K562 (cell line): ENCODE measurements around the gene GRB2. TPM values are rescaled to one million over a fixed set of nuclear protein-coding genes. Genes with fewer than 3 reads are reported as not detected.
A peak's percentile ranks its signal among the peaks of the same experiment; 100 is the strongest.

Source experiments
- CBX8 ChIP-seq: fragments of 200-600 bp; sonication (generic); IDR thresholded peaks from 2 replicates; pipeline ENCODE4 v1.6.1; 2012; ENCODE audit warnings: borderline replicate concordance, mixed run types, low read depth, mild to moderate bottlenecking, moderate library complexity, mixed read lengths, low read length, control low read depth, inconsistent platforms; ENCODE audit not compliant: poor library complexity, severe bottlenecking; ENCODE audit errors: extremely low read depth
- CCAR2 ChIP-seq: fragments of 200-400 bp; formaldehyde crosslinking; IDR thresholded peaks from 2 replicates; pipeline ENCODE4 v1.6.1; 2017; ENCODE audit warnings: mild to moderate bottlenecking, low read depth, low read length
- CEBPB ChIP-seq: fragments of 450-650 bp; IDR thresholded peaks from 2 replicates; pipeline ENCODE4 v1.6.1; 2016; ENCODE audit warnings: missing genetic modification characterization, missing compliant biosample characterization
- CHD1 ChIP-seq: fragments of 200-600 bp; sonication (generic); IDR thresholded peaks from one replicate; pipeline ENCODE4 v1.6.1; 2012; ENCODE audit warnings: mild to moderate bottlenecking, moderate library complexity, low read length, inconsistent platforms
- DIDO1 ChIP-seq: fragments of 450-650 bp; IDR thresholded peaks from 2 replicates; pipeline ENCODE4 v1.6.1; 2016; ENCODE audit warnings: low read depth, missing biosample characterization, missing genetic modification characterization
- ELF1 ChIP-seq: fragments of 200-800 bp; sonication (Bioruptor generic); IDR thresholded peaks from 2 replicates; pipeline ENCODE4 v1.6.1; 2016; ENCODE audit warnings: missing genetic modification characterization, missing compliant biosample characterization
- ETV6 ChIP-seq, 3 experiments: fragments of 150-350 bp in 1 of 3; sonication (generic) in 1 of 3; formaldehyde crosslinking in 1 of 3; IDR thresholded peaks; 2 replicates each; pipeline versions ENCODE4 v1.6.1 to v1.8.0; 2014 to 2022; ENCODE audit warnings: borderline replicate concordance in 2 of 3, low read depth in 2 of 3, antibody characterized with exemption in 1 of 3, low read length in 1 of 3, mild to moderate bottlenecking in 1 of 3, missing genetic modification reagents in 1 of 3
- GATAD2A ChIP-seq: fragments of 450-650 bp; IDR thresholded peaks from 2 replicates; pipeline ENCODE4 v1.6.1; 2017
- HCFC1 ChIP-seq: IDR thresholded peaks from 2 replicates; pipeline ENCODE4 v1.6.1; 2012; ENCODE audit warnings: low read depth, low read length, improper control_type of control experiment
- SMARCA5 ChIP-seq: fragments of 450-650 bp; IDR thresholded peaks from 2 replicates; pipeline ENCODE4 v1.6.1; 2016
- SREBF2 ChIP-seq: sonication (generic); formaldehyde crosslinking; IDR thresholded peaks from 2 replicates; pipeline ENCODE4 v1.4.0; 2020; ENCODE audit warnings: mild to moderate bottlenecking, missing genetic modification reagents
- TRIM28 ChIP-seq: fragments of 450-650 bp; IDR thresholded peaks from 2 replicates; pipeline ENCODE4 v1.6.1; 2017
- TSHZ1 ChIP-seq: fragments of 250-450 bp; sonication (Bioruptor Pico); IDR thresholded peaks from 2 replicates; pipeline ENCODE4 v1.4.0; 2020; ENCODE audit warnings: mild to moderate bottlenecking, moderate library complexity
- ZBTB7A ChIP-seq: IDR thresholded peaks from 2 replicates; pipeline ENCODE4 v1.6.1; 2011; ENCODE audit warnings: low read depth, mild to moderate bottlenecking, low read length, moderate library complexity, borderline replicate concordance; ENCODE audit not compliant: control insufficient read depth
- ZNF24 ChIP-seq: fragments of 450-650 bp; IDR thresholded peaks from 2 replicates; pipeline ENCODE4 v1.6.1; 2016
- ZNF347 ChIP-seq: fragments of 450-650 bp; formaldehyde crosslinking; IDR thresholded peaks from 2 replicates; pipeline ENCODE4 v1.4.0; 2020; ENCODE audit warnings: low read depth, mild to moderate bottlenecking, moderate library complexity
- ZNF57 ChIP-seq: fragments of 450-650 bp; formaldehyde crosslinking; IDR thresholded peaks from 2 replicates; pipeline ENCODE4 v1.4.0; 2020; ENCODE audit warnings: mild to moderate bottlenecking, moderate library complexity
- ZNF717 ChIP-seq: fragments of 250-450 bp; sonication (Bioruptor Pico); IDR thresholded peaks from 2 replicates; pipeline ENCODE4 v1.5.0; 2021
- ZNF780A ChIP-seq: fragments of 250-450 bp; sonication (Bioruptor Pico); IDR thresholded peaks from 2 replicates; pipeline ENCODE4 v1.5.0; 2021; ENCODE audit warnings: mild to moderate bottlenecking
- polyA plus RNA-seq, 8 experiments: library from polyadenylated mRNA; depleted of rRNA in 4 of 8; stranded (reverse) in 5 of 8; unstranded in 3 of 8; fragments of >200 nt; fragmentation: Nextera tagmentation in 2 of 8; fragmentation: Illumina TruSeq in 1 of 8; extraction: Ambion mirVana in 2 of 8; extraction: Trizol in 1 of 8; gene quantifications; 2 replicates each; pipeline versions ENCODE4 v1.2.1 to v1.2.3, GENCODE V29; 2011 to 2014; ENCODE audit warnings: inconsistent platforms in 1 of 8, missing spikeins in 1 of 8
- total RNA-seq, 7 experiments: library from RNA; depleted of rRNA in 6 of 7; stranded (reverse); fragments of >200 nt in 6 of 7; fragmentation: Illumina TruSeq in 2 of 7; extraction: Trizol in 2 of 7; gene quantifications; 2 replicates each; pipeline versions ENCODE4 v1.2.1 to v1.2.3, GENCODE V29; 2011 to 2021; ENCODE audit warnings: low replicate concordance in 1 of 7
- TF ChIP-seq, protein P1 (sequence below), 2 experiments: IDR thresholded peaks; 2 replicates each; pipeline ENCODE4 v1.6.1; 2011; ENCODE audit warnings: borderline replicate concordance in 1 of 2, control low read depth in 1 of 2, low read depth in 1 of 2, low read length in 1 of 2, mild to moderate bottlenecking in 1 of 2, mixed read lengths in 1 of 2, moderate library complexity in 1 of 2; ENCODE audit not compliant: insufficient read depth in 1 of 2, insufficient read length in 1 of 2, poor library complexity in 1 of 2, severe bottlenecking in 1 of 2; ENCODE audit errors: extremely low read depth in 1 of 2
- TF ChIP-seq, protein P2 (sequence below): sonication (generic); formaldehyde crosslinking; IDR thresholded peaks from 2 replicates; pipeline ENCODE4 v1.5.0; 2020; ENCODE audit warnings: missing genetic modification reagents
- TF ChIP-seq, protein P3 (sequence below): sonication (generic); formaldehyde crosslinking; IDR thresholded peaks from 2 replicates; pipeline ENCODE4 v1.8.0; 2022; ENCODE audit warnings: missing genetic modification reagents, mild to moderate bottlenecking, borderline replicate concordance

Gene GRB2
- total and polyA plus RNA-seq, 9 of the 15 experiments (the other 6 are each of a cell fraction or from before 2014, with no cell fraction given): 57.2 to 136 (median 84.8) TPM

GRCh38 chr17:75270218-75270965, 135.1 kb downstream of the GRB2 start (continued):
- TF ChIP-seq ZNF57 (CRISPR knock-in tag): no peak; the same call in 1 of the 2 replicates
- TF ChIP-seq CEBPB (tag): peak; percentile 92
- no peak for TF ChIP-seq SREBF2 (CRISPR knock-in tag)
- peak; percentile 11 for TF ChIP-seq ZBTB7A
- TF ChIP-seq ZNF24: no peak
- TF ChIP-seq CHD1: no peak
- no peak for TF ChIP-seq ETV6 (IDR thresholded peaks at IDR 0.05; ENCODE audit: borderline replicate concordance in 1 of 2, low read depth in 2 of 2, low read length in 1 of 2)
- TF ChIP-seq ETV6 (CRISPR knock-in tag; IDR thresholded peaks at IDR 0.05; ENCODE audit: borderline replicate concordance): no peak
- TF ChIP-seq SMARCA5: no peak
- no peak for TF ChIP-seq ZNF780A
- TF ChIP-seq CBX8: no peak
- no peak for TF ChIP-seq ZNF717 (CRISPR knock-in tag)
- no peak; the same call in 1 of the 2 replicates for TF ChIP-seq ELF1 (tag)
- no peak for TF ChIP-seq TSHZ1 (CRISPR knock-in tag)
- TF ChIP-seq ZNF347 (CRISPR knock-in tag): no peak
- TF ChIP-seq CCAR2: no peak
- TF ChIP-seq GATAD2A: 0 out of 2 replicates have a peak, but pooled peaks have one; percentile 11
- TF ChIP-seq, protein P1, sequence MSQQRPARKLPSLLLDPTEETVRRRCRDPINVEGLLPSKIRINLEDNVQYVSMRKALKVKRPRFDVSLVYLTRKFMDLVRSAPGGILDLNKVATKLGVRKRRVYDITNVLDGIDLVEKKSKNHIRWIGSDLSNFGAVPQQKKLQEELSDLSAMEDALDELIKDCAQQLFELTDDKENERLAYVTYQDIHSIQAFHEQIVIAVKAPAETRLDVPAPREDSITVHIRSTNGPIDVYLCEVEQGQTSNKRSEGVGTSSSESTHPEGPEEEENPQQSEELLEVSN (IDR thresholded peaks at IDR 0.05; ENCODE audit: borderline replicate concordance in 1 of 2, extremely low read depth in 1 of 2, insufficient read depth in 1 of 2, insufficient read length in 1 of 2, low read depth in 1 of 2, low read length in 1 of 2, poor library complexity in 1 of 2, severe bottlenecking in 1 of 2): no peak
- TF ChIP-seq TRIM28: no peak
- TF ChIP-seq HCFC1: no peak
- TF ChIP-seq, protein P2, sequence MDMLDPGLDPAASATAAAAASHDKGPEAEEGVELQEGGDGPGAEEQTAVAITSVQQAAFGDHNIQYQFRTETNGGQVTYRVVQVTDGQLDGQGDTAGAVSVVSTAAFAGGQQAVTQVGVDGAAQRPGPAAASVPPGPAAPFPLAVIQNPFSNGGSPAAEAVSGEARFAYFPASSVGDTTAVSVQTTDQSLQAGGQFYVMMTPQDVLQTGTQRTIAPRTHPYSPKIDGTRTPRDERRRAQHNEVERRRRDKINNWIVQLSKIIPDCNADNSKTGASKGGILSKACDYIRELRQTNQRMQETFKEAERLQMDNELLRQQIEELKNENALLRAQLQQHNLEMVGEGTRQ (CRISPR knock-in tag): no peak
- no peak for TF ChIP-seq DIDO1 (tag)
- TF ChIP-seq, protein P3, sequence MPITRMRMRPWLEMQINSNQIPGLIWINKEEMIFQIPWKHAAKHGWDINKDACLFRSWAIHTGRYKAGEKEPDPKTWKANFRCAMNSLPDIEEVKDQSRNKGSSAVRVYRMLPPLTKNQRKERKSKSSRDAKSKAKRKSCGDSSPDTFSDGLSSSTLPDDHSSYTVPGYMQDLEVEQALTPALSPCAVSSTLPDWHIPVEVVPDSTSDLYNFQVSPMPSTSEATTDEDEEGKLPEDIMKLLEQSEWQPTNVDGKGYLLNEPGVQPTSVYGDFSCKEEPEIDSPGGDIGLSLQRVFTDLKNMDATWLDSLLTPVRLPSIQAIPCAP: no peak
